Kidney (tissue), 14 donors: ENCODE data around the gene RGL1. TPM values are rescaled to one million over a fixed set of nuclear protein-coding genes. Genes with fewer than 3 reads are reported as not detected.

ENCODE experiments used
- DNase-seq, 5 donors: peaks; one replicate each; pipeline ENCODE4 v3.0.0-alpha.2; 2013 to 2020
- FAIRE-seq: peaks from 2 replicates; lab custom pipeline; 2012; peaks lifted over from hg19 to GRCh38; lab: Jason Lieb, UNC
- H3K27ac ChIP-seq, 2 donors: one replicate each; pipeline ENCODE4 v1.7.0; 2013; ENCODE audit warnings: low read depth in 2 of 2, low read length in 2 of 2, inconsistent platforms in 1 of 2
- H3K27me3 ChIP-seq: one replicate; pipeline ENCODE4 v1.7.1; 2013; ENCODE audit warnings: low read length, inconsistent platforms; ENCODE audit not compliant: control insufficient read depth, insufficient read depth
- H3K36me3 ChIP-seq, 3 donors: one replicate each; pipeline versions ENCODE4 v1.7.0 to v1.7.1; 2013; ENCODE audit warnings: low read length in 3 of 3, control low read depth in 1 of 3, inconsistent platforms in 1 of 3; ENCODE audit not compliant: insufficient read depth in 3 of 3, control insufficient read depth in 2 of 3
- H3K4me1 ChIP-seq, 3 donors: one replicate each; pipeline versions ENCODE4 v1.7.0 to v1.7.1; 2013; ENCODE audit warnings: low read length in 3 of 3, inconsistent platforms in 1 of 3, low read depth in 1 of 3; ENCODE audit not compliant: control insufficient read depth in 2 of 3, insufficient read depth in 2 of 3
- H3K4me3 ChIP-seq, 3 donors: one replicate each; pipeline versions ENCODE4 v1.7.0 to v1.8.1; 2013; ENCODE audit warnings: low read length in 3 of 3, control low read depth in 1 of 3, inconsistent platforms in 1 of 3
- H3K9ac ChIP-seq, 3 donors: one replicate each; pipeline versions ENCODE4 v1.7.0 to v1.7.1; 2013; ENCODE audit warnings: low read length in 3 of 3, control low read depth in 1 of 3, inconsistent platforms in 1 of 3
- H3K9me3 ChIP-seq, 3 donors: one replicate each; pipeline versions ENCODE4 v1.7.0 to v1.7.1; 2013; ENCODE audit warnings: low read length in 3 of 3, control low read depth in 1 of 3, inconsistent platforms in 1 of 3; ENCODE audit not compliant: control insufficient read depth in 2 of 3, insufficient read depth in 1 of 3
- CTCF ChIP-seq: IDR thresholded peaks from 3 replicates; pipeline ENCODE4 v1.5.1; 2012; ENCODE audit warnings: mild to moderate bottlenecking, moderate library complexity, borderline replicate concordance; ENCODE audit not compliant: insufficient read depth; ENCODE audit errors: extremely low read depth
- intact Hi-C: fragments of 100-400 bp; cut with DNase I; formaldehyde crosslinking; loops from one replicate; pipeline ENCODE4 v1.11.1; 2022
- polyA plus RNA-seq: library from polyadenylated mRNA; stranded (reverse); fragments of 350-450 nt; fragmentation: Illumina TruSeq; extraction: RNeasy Lipid Tissue Mini Kit (QIAGEN cat#74804); gene quantifications from one replicate; pipeline ENCODE4 v1.2.3, GENCODE V29; 2014; ENCODE audit warnings: low read depth, low replicate concordance; ENCODE audit not compliant: insufficient read depth
- total RNA-seq: library from RNA; stranded (reverse); fragmentation: NEBNext Ultra II Directional; extraction: Animal tissue kit (Norgen Biotek cat#: 25700); gene quantifications from one replicate; pipeline ENCODE4 v1.2.1, GENCODE V29; 2021
- donor health status: control.
- donor health status: control.
- donor health status: control.
- donor health status: control.
- donor health status: control.
- donor health status: DM: yes; HTN: yes; CAD: no.
- donor health status: Normal renal cell carcinoma (clear cell type).

The RGL1 gene
- total and polyA plus RNA-seq, 2 donors from 2014 or later = 17.3 to 30.7 TPM

DNA sequence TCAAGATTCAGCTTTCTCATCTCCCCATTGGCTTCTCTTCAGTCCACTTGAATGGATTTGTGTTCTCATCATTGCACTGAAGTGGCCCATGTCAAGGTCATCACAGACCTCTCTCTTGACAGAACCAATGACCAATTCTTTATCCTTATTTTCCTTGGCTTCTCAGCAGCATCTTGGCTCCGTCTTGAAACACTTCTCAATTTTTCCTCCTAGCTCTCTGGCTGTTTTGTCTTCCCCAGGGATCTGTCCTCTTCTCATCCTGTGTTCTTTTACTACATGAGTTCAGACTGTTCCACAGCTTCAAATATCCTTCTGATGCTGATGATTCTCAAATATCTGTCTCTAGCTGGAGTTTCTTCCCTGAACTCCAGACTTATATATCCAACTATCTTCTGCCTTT is 154.0 kb downstream of the RGL1 start:
- Histone ChIP-seq H3K9me3 (no peaks in the 10 kb centered on the region), H3K36me3 (no peaks in the 10 kb centered on the region), H3K4me1 (no peaks in the 10 kb centered on the region), H3K27ac (no peak overlapping the region), H3K9ac (no peak overlapping the region), H3K27me3 (no peaks in the 10 kb centered on the region), H3K4me3 (no peak overlapping the region)
- no peak for TF ChIP-seq CTCF
- FAIRE-seq (no peak), DNase-seq (no peak)
- intact Hi-C loops = no loop called here

DNA sequence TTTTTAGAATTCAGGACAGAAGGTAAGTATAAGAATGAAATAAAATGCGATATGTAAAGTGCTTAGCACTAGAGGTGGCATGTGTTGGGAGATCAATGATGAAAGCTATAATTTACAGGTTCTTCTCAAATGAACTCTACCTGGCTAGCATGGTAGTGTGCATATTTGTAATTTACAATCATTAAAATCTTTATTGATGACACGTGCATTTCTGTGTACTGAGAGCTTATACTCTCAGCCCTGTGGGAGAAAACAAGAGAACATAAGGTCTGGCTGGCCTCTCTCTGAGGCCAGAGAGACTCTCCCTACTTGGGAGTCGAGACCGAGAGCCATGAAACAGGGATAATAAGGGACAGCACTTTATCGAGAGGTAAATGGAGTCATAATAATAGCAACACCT is 156.2 kb downstream of the RGL1 start:
- DNase-seq = no peak
- H3K36me3 ChIP-seq = no peaks in the 10 kb centered on the region
- FAIRE-seq = no peak
- no peak overlapping the region for H3K9ac ChIP-seq
- no peak overlapping the region for H3K27ac ChIP-seq
- no peaks in the 10 kb centered on the region for H3K4me1 ChIP-seq
- no peak for TF ChIP-seq CTCF
- intact Hi-C loops = no loop called here
- H3K27me3 ChIP-seq = no peaks in the 10 kb centered on the region
- no peaks in the 10 kb centered on the region for H3K9me3 ChIP-seq
- H3K4me3 ChIP-seq = no peak overlapping the region

DNA sequence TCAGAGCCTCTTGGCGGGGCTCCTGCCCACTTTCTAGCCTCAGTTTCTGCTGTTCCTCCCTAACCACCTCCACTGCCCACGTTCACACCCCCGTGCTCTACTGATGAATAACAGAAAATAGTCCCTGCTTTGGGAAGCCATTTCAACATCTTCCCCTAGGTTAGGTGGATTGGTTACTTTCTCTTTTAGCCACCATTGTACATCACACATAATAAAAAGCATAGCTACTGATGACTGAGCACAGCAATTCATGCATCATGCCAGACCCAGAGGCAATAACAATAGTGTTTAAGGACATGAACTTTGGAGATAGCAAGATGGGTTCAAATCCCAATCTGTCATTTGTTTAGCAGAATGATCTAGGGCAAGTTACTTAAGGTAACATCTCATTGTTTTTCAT is 158.0 kb downstream of the RGL1 start:
- Histone ChIP-seq H3K9me3 (no peaks in the 10 kb centered on the region), H3K9ac (no peak overlapping the region), H3K27me3 (no peaks in the 10 kb centered on the region), H3K36me3 (no peaks in the 10 kb centered on the region), H3K27ac (no peak overlapping the region), H3K4me3 (no peak overlapping the region), H3K4me1 (no peaks in the 10 kb centered on the region)
- FAIRE-seq = no peak
- no peak for DNase-seq
- intact Hi-C loops = no loop called here
- no peak for TF ChIP-seq CTCF

- DNase-seq (no peak), FAIRE-seq (no peak)
- intact Hi-C loops = no loop called here
- H3K27me3 ChIP-seq = no peaks in the 10 kb centered on the region
- H3K36me3 ChIP-seq = no peaks in the 10 kb centered on the region
- no peak overlapping the region for H3K4me3 ChIP-seq
- H3K27ac ChIP-seq = no peak overlapping the region
- no peak for TF ChIP-seq CTCF
- H3K9me3 ChIP-seq = no peaks in the 10 kb centered on the region
- H3K9ac ChIP-seq = no peak overlapping the region
- H3K4me1 ChIP-seq = no peaks in the 10 kb centered on the region
Measured at GRCh38 chr1:183965726-183966125, 160.8 kb downstream of the RGL1 start.
